DND-41 (cell line): ENCODE measurements around the gene LPAR2.

Experiments used
- CTCF ChIP-seq: IDR thresholded peaks from 2 replicates; pipeline ENCODE4 v1.5.1; 2012; ENCODE audit warnings: borderline replicate concordance, low read length, moderate library complexity, mild to moderate bottlenecking; ENCODE audit not compliant: poor library complexity, severe bottlenecking; ENCODE audit errors: extremely low read depth
- EZH2 ChIP-seq: IDR thresholded peaks from 3 replicates; pipeline ENCODE4 v1.6.1; 2012; ENCODE audit warnings: borderline replicate concordance, low read depth, mild to moderate bottlenecking, moderate library complexity, low read length, inconsistent platforms; ENCODE audit not compliant: severe bottlenecking

- no peak for TF ChIP-seq CTCF
- no peak for TF ChIP-seq EZH2
Observed at GRCh38 chr19:19647037-19647835, 19.2 kb upstream of the LPAR2 start.
